Esophagus squamous epithelium (tissue), 4 donors: Measurements from ENCODE around the gene ABCD2.

Source experiments
- CTCF ChIP-seq, 6 experiments: fragments of 450-650 bp in 4 of 6; fragments of 200-600 bp in 2 of 6; sonication (generic) in 2 of 6; IDR thresholded peaks; one replicate each; pipeline ENCODE4 v1.5.1; 2016 to 2019; ENCODE audit warnings: antibody characterized with exemption in 6 of 6, mild to moderate bottlenecking in 4 of 6, moderate library complexity in 4 of 6
- POLR2A ChIP-seq, 4 donors: fragments of 450-650 bp; IDR thresholded peaks; one replicate each; pipeline ENCODE4 v1.6.1; 2017; ENCODE audit warnings: antibody characterized with exemption in 4 of 4, mild to moderate bottlenecking in 4 of 4, moderate library complexity in 3 of 4

- TF ChIP-seq CTCF (IDR thresholded peaks at IDR 0.05): peak in 3 of 6 experiments; percentile 7 to 29 (median 7)
- peak in 2 of 4 donors; percentile 2 to 42 for TF ChIP-seq POLR2A (IDR thresholded peaks at IDR 0.05)
Observed at GRCh38 chr12:39619660-39620433, at the start of gene ABCD2.
